ENCODE results near the gene ERP27. TPM values are rescaled to one million over a fixed set of nuclear protein-coding genes. Genes with fewer than 3 reads are reported as not detected.

Gene ERP27
- total RNA-seq, 1 donor = not detected

GRCh38 chr12:14900521-14901227 is 37.7 kb downstream of the ERP27 start:
- Histone ChIP-seq H4K20me1 (ENCODE audit: insufficient read depth, low read length) (no peaks in the 10 kb centered on the region), H2AFZ (ENCODE audit: low read length) (no peak overlapping the region), H3K4me1 (ENCODE audit: insufficient read depth, low read length) (peaks cover 11% of the 10 kb centered on the region), H3K27me3 (ENCODE audit: insufficient read depth, low read length) (no peaks in the 10 kb centered on the region), H3K9me3 (ENCODE audit: low read depth, low read length) (no peaks in the 10 kb centered on the region), H3K27ac (ENCODE audit: low read depth, low read length) (no peak overlapping the region), H3K79me2 (ENCODE audit: insufficient read depth, low read length) (no peaks in the 10 kb centered on the region), H3K36me3 (ENCODE audit: insufficient read depth, low read length) (no peaks in the 10 kb centered on the region), H3K4me3 (ENCODE audit: insufficient read depth, low read length) (no peak overlapping the region), H3K4me2 (ENCODE audit: insufficient read depth, low read length) (no peak overlapping the region)
- no peak for DNase-seq (ENCODE audit: insufficient read length, low spot score, missing footprints)
- TF ChIP-seq CTCF (IDR thresholded peaks at IDR 0.05; ENCODE audit: extremely low read depth, low read depth, low read length) = no peak

GRCh38 chr12:14896521-14897169 is 41.7 kb downstream of the ERP27 start:
- no peaks in the 10 kb centered on the region for H3K9me3 ChIP-seq (ENCODE audit: low read depth, low read length)
- peak overlapping the region; percentile 16 for H3K4me3 ChIP-seq (ENCODE audit: insufficient read depth, low read length)
- no peaks in the 10 kb centered on the region for H3K79me2 ChIP-seq (ENCODE audit: insufficient read depth, low read length)
- H3K36me3 ChIP-seq (ENCODE audit: insufficient read depth, low read length) = no peaks in the 10 kb centered on the region
- no peaks in the 10 kb centered on the region for H4K20me1 ChIP-seq (ENCODE audit: insufficient read depth, low read length)
- H3K4me2 ChIP-seq (ENCODE audit: insufficient read depth, low read length) = peak overlapping the region; percentile 64
- H2AFZ ChIP-seq (ENCODE audit: low read length) = peak overlapping the region; percentile 53
- H3K27me3 ChIP-seq (ENCODE audit: insufficient read depth, low read length) = no peaks in the 10 kb centered on the region
- DNase-seq (ENCODE audit: insufficient read length, low spot score, missing footprints) = peak; percentile 46
- peak overlapping the region; percentile 26 for H3K27ac ChIP-seq (ENCODE audit: low read depth, low read length)
- no peak for TF ChIP-seq CTCF (IDR thresholded peaks at IDR 0.05; ENCODE audit: extremely low read depth, low read depth, low read length)
- H3K4me1 ChIP-seq (ENCODE audit: insufficient read depth, low read length) = peaks cover 15% of the 10 kb centered on the region

- no peak for DNase-seq (ENCODE audit: insufficient read length, low spot score, missing footprints)
- Histone ChIP-seq H3K36me3 (ENCODE audit: insufficient read depth, low read length) (no peaks in the 10 kb centered on the region), H3K9me3 (ENCODE audit: low read depth, low read length) (no peaks in the 10 kb centered on the region), H4K20me1 (ENCODE audit: insufficient read depth, low read length) (no peaks in the 10 kb centered on the region), H2AFZ (ENCODE audit: low read length) (peak overlapping the region; percentile 36), H3K4me2 (ENCODE audit: insufficient read depth, low read length) (peak overlapping the region; percentile 6), H3K4me3 (ENCODE audit: insufficient read depth, low read length) (no peak overlapping the region), H3K27me3 (ENCODE audit: insufficient read depth, low read length) (peaks cover 10% of the 10 kb centered on the region), H3K27ac (ENCODE audit: low read depth, low read length) (no peak overlapping the region), H3K4me1 (ENCODE audit: insufficient read depth, low read length) (peaks cover 15% of the 10 kb centered on the region), H3K79me2 (ENCODE audit: insufficient read depth, low read length) (no peaks in the 10 kb centered on the region)
- no peak for TF ChIP-seq CTCF (IDR thresholded peaks at IDR 0.05; ENCODE audit: extremely low read depth, low read depth, low read length)
Observed at GRCh38 chr12:14893506-14894250, 44.7 kb downstream of the ERP27 start.
